H1 (cell line): ENCODE results near the gene STEAP1B. TPM values are rescaled to one million over a fixed set of nuclear protein-coding genes. Genes with fewer than 3 reads are reported as not detected.

Source experiments
- CTCF ChIA-PET: fragments of 300-600 bp; sonication (Branson Sonifier 250); formaldehyde crosslinking; loops from one replicate; lab custom pipeline; 2021; ENCODE audit not compliant: partially characterized antibody; lab: Charles Lee
- POLR2A ChIA-PET: fragments of 300-600 bp; sonication (Branson Sonifier 250); formaldehyde crosslinking; loops from one replicate; lab custom pipeline; 2021; ENCODE audit warnings: inconsistent platforms; ENCODE audit not compliant: partially characterized antibody; lab: Charles Lee
- DNase-seq, 2 experiments: peaks; one replicate each; pipeline versions ENCODE4 v3.0.0 to v3.0.0-alpha.2; 2010 to 2022; ENCODE audit warnings: low spot score in 2 of 2, low read depth in 1 of 2, mixed read lengths in 1 of 2
- FAIRE-seq: peaks from 2 replicates; lab custom pipeline; 2011; peaks lifted over from hg19 to GRCh38; lab: Jason Lieb, UNC
- H2AFZ ChIP-seq: 2 replicates; pipeline ENCODE4 v1.8.1; 2012; ENCODE audit warnings: low read length, inconsistent platforms
- H2AK5ac ChIP-seq: 2 replicates; pipeline ENCODE4 v1.6.1; 2013; ENCODE audit warnings: low read depth, low read length
- H2BK120ac ChIP-seq: replicated peaks from 2 replicates; pipeline ENCODE3; 2013; ENCODE audit warnings: low read depth, low read length, inconsistent platforms
- H2BK12ac ChIP-seq: 2 replicates; pipeline ENCODE4 v1.6.1; 2013; ENCODE audit warnings: low read depth, low read length
- H2BK15ac ChIP-seq: 2 replicates; pipeline ENCODE4 v1.6.1; 2013; ENCODE audit warnings: low read length
- H2BK20ac ChIP-seq: 2 replicates; pipeline ENCODE4 v1.6.1; 2013; ENCODE audit warnings: low read length
- H2BK5ac ChIP-seq: 2 replicates; pipeline ENCODE4 v1.6.1; 2013; ENCODE audit warnings: low read depth, low read length
- H3K14ac ChIP-seq: 2 replicates; pipeline ENCODE4 v1.6.1; 2013; ENCODE audit warnings: inconsistent platforms; ENCODE audit not compliant: insufficient read length
- H3K18ac ChIP-seq: 2 replicates; pipeline ENCODE4 v1.6.1; 2013; ENCODE audit warnings: low read length; ENCODE audit errors: extremely low read depth
- H3K23ac ChIP-seq: 2 replicates; pipeline ENCODE4 v1.6.1; 2013; ENCODE audit warnings: inconsistent platforms; ENCODE audit not compliant: insufficient read length
- H3K23me2 ChIP-seq: 2 replicates; pipeline ENCODE4 v1.6.1; 2013; ENCODE audit warnings: low read depth, low read length
- H3K27ac ChIP-seq: 2 replicates; pipeline ENCODE4 v1.6.1; 2011; ENCODE audit warnings: low read depth, low read length, inconsistent platforms
- H3K27me3 ChIP-seq, 4 experiments: replicated peaks in 1 of 4; 1 replicate in 1 of 4; 2 replicates in 3 of 4; pipeline versions ENCODE4 v1.6.1 to v1.8.1; 2011 to 2013; ENCODE audit warnings: low read length in 3 of 4, mild to moderate bottlenecking in 3 of 4, inconsistent platforms in 2 of 4, mixed read lengths in 2 of 4, moderate library complexity in 1 of 4; ENCODE audit not compliant: control insufficient read depth in 3 of 4, insufficient read depth in 3 of 4; ENCODE audit errors: extremely low read depth in 1 of 4
- H3K36me3 ChIP-seq, 4 experiments: 2 replicates each; pipeline versions ENCODE4 v1.6.1 to v1.8.1; 2011 to 2013; ENCODE audit warnings: mild to moderate bottlenecking in 4 of 4, low read length in 3 of 4, moderate library complexity in 2 of 4, control low read depth in 1 of 4, inconsistent platforms in 1 of 4; ENCODE audit not compliant: insufficient read depth in 4 of 4, control insufficient read depth in 2 of 4
- H3K4ac ChIP-seq: replicated peaks from 2 replicates; pipeline ENCODE3; 2013; ENCODE audit warnings: low read length, low read depth, mixed read lengths, inconsistent platforms; ENCODE audit not compliant: insufficient read length
- H3K4me1 ChIP-seq, 4 experiments: replicated peaks in 1 of 4; 1 replicate in 1 of 4; 2 replicates in 3 of 4; pipeline versions ENCODE4 v1.6.1 to v1.8.1; 2011 to 2013; ENCODE audit warnings: low read length in 3 of 4, inconsistent platforms in 2 of 4, mixed read lengths in 1 of 4; ENCODE audit not compliant: insufficient read depth in 4 of 4, control insufficient read depth in 3 of 4
- H3K4me2 ChIP-seq, 2 experiments: 2 replicates each; pipeline versions ENCODE4 v1.6.1 to v1.8.1; 2011 to 2013; ENCODE audit warnings: low read depth in 2 of 2, low read length in 2 of 2, control low read depth in 1 of 2, inconsistent platforms in 1 of 2, mild to moderate bottlenecking in 1 of 2; ENCODE audit not compliant: insufficient read depth in 1 of 2
- H3K4me3 ChIP-seq, 4 experiments: fragments of 200-600, 300-600 bp in 1 of 4; sonication (generic), shearing (Covaris generic), sonication (Bioruptor Twin) in 1 of 4; 2 replicates each; pipeline versions ENCODE4 v1.5.1 to v1.8.1; 2011 to 2016; ENCODE audit warnings: low read length in 4 of 4, low read depth in 3 of 4, control low read depth in 2 of 4, inconsistent platforms in 2 of 4, mild to moderate bottlenecking in 2 of 4, mixed read lengths in 1 of 4, moderate library complexity in 1 of 4; ENCODE audit not compliant: insufficient read depth in 2 of 4; ENCODE audit errors: extremely low read depth in 1 of 4
- H3K56ac ChIP-seq: replicated peaks from 2 replicates; pipeline ENCODE3; 2013; ENCODE audit warnings: low read depth, mild to moderate bottlenecking, mixed read lengths, low read length, inconsistent platforms; ENCODE audit not compliant: insufficient read length
- H3K79me1 ChIP-seq: 2 replicates; pipeline ENCODE4 v1.6.1; 2013; ENCODE audit warnings: low read depth, low read length, control low read depth
- H3K79me2 ChIP-seq, 2 experiments: 2 replicates each; pipeline versions ENCODE4 v1.6.1 to v1.8.1; 2012 to 2013; ENCODE audit warnings: low read length in 2 of 2, mild to moderate bottlenecking in 2 of 2, inconsistent platforms in 1 of 2; ENCODE audit not compliant: insufficient read depth in 2 of 2, control insufficient read depth in 1 of 2
- H3K9ac ChIP-seq, 4 experiments: replicated peaks in 1 of 4; 1 replicate in 1 of 4; 2 replicates in 3 of 4; pipeline versions ENCODE4 v1.6.1 to v1.8.1; 2011 to 2013; ENCODE audit warnings: low read depth in 3 of 4, low read length in 3 of 4, control low read depth in 2 of 4, mild to moderate bottlenecking in 2 of 4, moderate library complexity in 2 of 4, inconsistent platforms in 1 of 4; ENCODE audit errors: extremely low read depth in 1 of 4
- H3K9me3 ChIP-seq, 2 experiments: 2 replicates each; pipeline versions ENCODE4 v1.6.1 to v1.8.1; 2012 to 2013; ENCODE audit warnings: mild to moderate bottlenecking in 2 of 2, moderate library complexity in 2 of 2, control low read depth in 1 of 2, inconsistent platforms in 1 of 2, low read depth in 1 of 2, low read length in 1 of 2, mixed read lengths in 1 of 2; ENCODE audit not compliant: insufficient read depth in 2 of 2
- H4K20me1 ChIP-seq, 2 experiments: replicated peaks in 1 of 2; 2 replicates each; pipeline versions ENCODE3 to v1.8.1; 2011 to 2013; ENCODE audit warnings: inconsistent platforms in 2 of 2, low read length in 2 of 2, mild to moderate bottlenecking in 1 of 2; ENCODE audit not compliant: insufficient read depth in 2 of 2, control insufficient read depth in 1 of 2
- H4K5ac ChIP-seq: 2 replicates; pipeline ENCODE4 v1.6.1; 2013; ENCODE audit warnings: low read length, low read depth, mixed read lengths, inconsistent platforms; ENCODE audit not compliant: insufficient read length
- H4K8ac ChIP-seq: 2 replicates; pipeline ENCODE4 v1.8.0; 2013; ENCODE audit warnings: mild to moderate bottlenecking, moderate library complexity, low read length, inconsistent platforms; ENCODE audit not compliant: insufficient read depth; ENCODE audit errors: extremely low read depth
- H4K91ac ChIP-seq: replicated peaks from 2 replicates; pipeline ENCODE3; 2013; ENCODE audit warnings: low read length, mixed read lengths, inconsistent platforms; ENCODE audit not compliant: insufficient read length
- CBX8 ChIP-seq: fragments of 300-800, 300-1000 bp; sonication (generic); IDR thresholded peaks from 2 replicates; pipeline ENCODE4 v1.7.1; 2016; ENCODE audit warnings: low read depth, low read length, borderline replicate concordance
- CHD1 ChIP-seq: IDR thresholded peaks from 2 replicates; pipeline ENCODE4 v1.6.1; 2012; ENCODE audit warnings: low read depth, low read length, improper control_type of control experiment
- HDAC2 ChIP-seq, 2 experiments: fragments of 300-600 bp in 1 of 2; sonication (generic) in 1 of 2; IDR thresholded peaks; 2 replicates each; pipeline ENCODE4 v1.6.1; 2011 to 2012; ENCODE audit warnings: low read depth in 2 of 2, low read length in 2 of 2, mild to moderate bottlenecking in 2 of 2, moderate library complexity in 2 of 2, borderline replicate concordance in 1 of 2, inconsistent platforms in 1 of 2
- JUND ChIP-seq: IDR thresholded peaks from 2 replicates; pipeline ENCODE4 v1.6.1; 2011; ENCODE audit warnings: mild to moderate bottlenecking, improper control_type of control experiment, low read length
- KDM1A ChIP-seq: fragments of 200-600, 300-600 bp; sonication (generic); IDR thresholded peaks from 2 replicates; pipeline ENCODE4 v1.7.1; 2016; ENCODE audit warnings: mild to moderate bottlenecking, low read length, borderline replicate concordance
- RAD21 ChIP-seq, 2 experiments: IDR thresholded peaks in 1 of 2; conservative IDR thresholded peaks in 1 of 2; 2 replicates each; pipeline ENCODE4 v1.6.1; 2011; ENCODE audit warnings: low read depth in 2 of 2, low read length in 2 of 2, improper control_type of control experiment in 1 of 2, inconsistent platforms in 1 of 2, mild to moderate bottlenecking in 1 of 2, moderate library complexity in 1 of 2
- WGBS, 2 experiments: shearing (Covaris generic) in 1 of 2; methylation state at CpG; one replicate each; pipeline versions ENCODE4 v1.1.6 to v1.1.7; 2013 to 2015; ENCODE audit warnings: low lambda C conversion rate in 2 of 2, mixed read lengths in 2 of 2, inconsistent platforms in 1 of 2, low coverage in 1 of 2, missing lambda C conversion rate in 1 of 2; ENCODE audit not compliant: insufficient replicate concordance in 2 of 2, insufficient coverage in 1 of 2, insufficient read length in 1 of 2; ENCODE audit errors: extremely low coverage in 1 of 2, missing lambda C conversion rate in 1 of 2; 5-methylcytosine and 5-hydroxymethylcytosine counted together
- polyA plus RNA-seq, 7 experiments: library from polyadenylated mRNA; depleted of rRNA in 3 of 7; stranded (reverse) in 5 of 7; unstranded in 2 of 7; fragments of >200 nt in 5 of 7; fragments of 200-250 nt in 2 of 7; gene quantifications; 1 replicate in 5 of 7; 2 replicates in 1 of 7; 4 replicates in 1 of 7; pipeline versions ENCODE4 v1.2.1 to v1.2.3, GENCODE V29; 2011 to 2013; ENCODE audit warnings: missing spikeins in 2 of 7, mixed read lengths in 2 of 7
- total RNA-seq: library from RNA; stranded (reverse); fragmentation: NEBNext Ultra II Directional; extraction: Animal tissue kit (Norgen Biotek cat#: 25700); gene quantifications from 2 replicates; pipeline ENCODE4 v1.2.1, GENCODE V29; 2021

The STEAP1B gene
- total and polyA plus RNA-seq, 2 of the 8 experiments (the other 6 are each of a cell fraction or from before 2014, with no cell fraction given): 5.4 to 8.7 TPM

DNA sequence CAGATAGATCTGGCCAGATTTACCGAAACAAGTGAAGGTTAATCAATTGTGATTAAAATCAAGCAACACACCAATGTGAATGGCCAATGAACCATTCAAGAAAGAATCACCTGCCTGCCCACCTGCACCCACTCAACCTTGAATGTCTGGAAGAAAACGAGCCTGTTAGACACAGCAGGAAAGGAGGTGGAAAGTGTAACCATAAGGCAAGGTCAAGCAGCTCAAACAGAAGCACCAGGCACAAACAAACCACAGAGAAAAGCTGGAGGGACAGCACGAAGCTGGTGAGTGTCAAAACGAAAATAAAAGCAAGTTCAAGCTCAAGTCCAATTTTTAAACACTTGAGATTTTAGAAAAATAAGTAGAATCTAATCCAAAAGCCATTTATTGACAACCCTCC, 64.9 kb downstream of the STEAP1B start:
- CTCF ChIA-PET: interaction anchor here (0.6 to 1.5 kb wide), 5 partner anchors 9 to 181 kb away, joined by 3 to 4 read pairs (median 3); no protein-coding TSS in a partner anchor
- H3K4me3 ChIP-seq: no peak overlapping the region
- no peak overlapping the region for H4K5ac ChIP-seq

More for the DNA sequence above, 64.9 kb downstream of the STEAP1B start:
- H3K9ac ChIP-seq: no peak overlapping the region
- H3K4ac ChIP-seq: no peak overlapping the region
- TF ChIP-seq CBX8 (no peak), CHD1 (no peak), KDM1A (no peak), RAD21 (IDR thresholded peaks at IDR 0.05 in 1 of 2, conservative IDR thresholded peaks at IDR 0.05 in 1 of 2; ENCODE audit: low read depth in 2 of 2, low read length in 2 of 2) (no peak), JUND (no peak), HDAC2 (IDR thresholded peaks at IDR 0.05; ENCODE audit: borderline replicate concordance in 1 of 2, low read depth in 2 of 2, low read length in 2 of 2) (no peak)
- POLR2A ChIA-PET: interaction anchor here (1.1 kb wide), 1 partner anchor 10 kb away, joined by 5 read pairs; no protein-coding TSS in a partner anchor
- H2BK20ac ChIP-seq: no peak overlapping the region
- H2BK12ac ChIP-seq: 0 out of 2 replicates have a peak overlapping the region, but pooled peaks have one; percentile 5
- H4K20me1 ChIP-seq: no peaks in the 10 kb centered on the region
- H4K8ac ChIP-seq: no peak overlapping the region
- no peak overlapping the region for H3K23ac ChIP-seq
- peak overlapping the region; percentile 37; the same call in 1 of the 2 replicates for H2BK5ac ChIP-seq
- H2AK5ac ChIP-seq: no peak overlapping the region
- peak overlapping the region; percentile 62; the same call in 1 of the 2 replicates for H3K18ac ChIP-seq
- H3K4me1 ChIP-seq: peaks cover 7 to 17% (median 16%) of the 10 kb centered on the region in 4 experiments; a peak in 6 of 7 replicates
- H3K27me3 ChIP-seq: no peaks in the 10 kb centered on the region
- DNase-seq (no peak), FAIRE-seq (no peak)
- no peaks in the 10 kb centered on the region for H3K36me3 ChIP-seq
- no peak overlapping the region for H3K56ac ChIP-seq
- H2BK120ac ChIP-seq: no peak overlapping the region
- peak overlapping the region in 1 of 2 experiments; percentile 30; a peak in 1 of 4 replicates for H3K4me2 ChIP-seq
- H3K27ac ChIP-seq: no peak overlapping the region
- H3K79me1 ChIP-seq: no peaks in the 10 kb centered on the region
- 76% methylated on average over 4 of the region's 4 CpGs; no CpG with 5 or more reads in 1 of the 2 experiments for WGBS, 2 experiments
- H3K79me2 ChIP-seq: no peaks in the 10 kb centered on the region
- H3K9me3 ChIP-seq: no peaks in the 10 kb centered on the region
- no peaks in the 10 kb centered on the region; the same call in 1 of the 2 replicates for H3K23me2 ChIP-seq
- H2BK15ac ChIP-seq: no peak overlapping the region
- no peak overlapping the region for H4K91ac ChIP-seq
- no peak overlapping the region for H2AFZ ChIP-seq
- H3K14ac ChIP-seq: no peak overlapping the region
